HCT116 (cell line): ENCODE results near the gene USP27X. TPM values are rescaled to one million over a fixed set of nuclear protein-coding genes. Genes with fewer than 3 reads are reported as not detected.

ENCODE experiments used
- ATAC-seq: fragments of 200-7000 bp; cut with Tn5 transposase; 2 replicates; pipeline ENCODE4 v1.9.1; 2020; ENCODE audit warnings: mild to moderate bottlenecking, moderate library complexity
- BruUV-seq: library from RNA; stranded (reverse); fragments of 400-500 nt; replicated peaks from 2 replicates; lab custom pipeline; 2021; lab: Mats Ljungman, UMichigan
- CTCF ChIA-PET: fragments of 300-600 bp; sonication (Branson Sonifier 250); formaldehyde crosslinking; loops from one replicate; lab custom pipeline; 2021; ENCODE audit warnings: antibody characterized with exemption; lab: Charles Lee
- POLR2A ChIA-PET: fragments of 300-600, 350-600 bp; sonication (Branson Sonifier 250); formaldehyde crosslinking; loops from one replicate; lab custom pipeline; 2021; ENCODE audit warnings: antibody characterized with exemption; lab: Charles Lee
- RAD21 ChIA-PET, 2 experiments: fragments of 300-600 bp; sonication (Branson Sonifier 250); formaldehyde crosslinking; loops; one replicate each; lab custom pipeline; 2023; ENCODE audit warnings: low total read pairs in 2 of 2; ENCODE audit not compliant: uncharacterized antibody in 2 of 2, unreplicated experiment in 2 of 2, low non-redundant PET in 1 of 2; lab: Charles Lee
- DNase-seq: peaks from one replicate; pipeline ENCODE4 v3.0.0-alpha.2; 2010; ENCODE audit warnings: low read depth, low spot score
- H2AFZ ChIP-seq: fragments of 200-600 bp; shearing (Covaris generic), sonication (generic); 2 replicates; pipeline ENCODE4 v1.6.1; 2017; ENCODE audit warnings: low read depth, mixed run types, mixed read lengths, antibody characterized with exemption, low read length; ENCODE audit not compliant: poor library complexity, severe bottlenecking
- H3K27ac ChIP-seq: 2 replicates; pipeline ENCODE4 v1.5.1; 2012; ENCODE audit warnings: low read depth, low read length
- H3K27me3 ChIP-seq: fragments of 200-600 bp; sonication (generic); 2 replicates; pipeline ENCODE4 v1.6.1; 2016; ENCODE audit warnings: mixed run types, low read length, mixed read lengths; ENCODE audit not compliant: insufficient read depth
- H3K36me3 ChIP-seq, 2 experiments: fragments of 200-500 bp in 1 of 2; fragments of 200-600 bp in 1 of 2; sonication (Bioruptor generic) in 1 of 2; sonication (generic) in 1 of 2; 2 replicates each; pipeline versions ENCODE4 v1.5.1 to v1.6.1; 2014 to 2016; ENCODE audit warnings: low read length in 2 of 2, inconsistent platforms in 1 of 2, mixed read lengths in 1 of 2, mixed run types in 1 of 2; ENCODE audit not compliant: insufficient read depth in 2 of 2, control insufficient read depth in 1 of 2
- H3K4me1 ChIP-seq, 2 experiments: fragments of 200-600 bp in 1 of 2; sonication (generic) in 1 of 2; 2 replicates each; pipeline versions ENCODE4 v1.5.1 to v1.6.1; 2012 to 2017; ENCODE audit warnings: low read length in 2 of 2, inconsistent platforms in 1 of 2, mild to moderate bottlenecking in 1 of 2, mixed read lengths in 1 of 2, mixed run types in 1 of 2, moderate library complexity in 1 of 2; ENCODE audit not compliant: insufficient read depth in 2 of 2, control insufficient read depth in 1 of 2
- H3K4me2 ChIP-seq: fragments of 200-600 bp; sonication (generic); 2 replicates; pipeline ENCODE4 v1.6.1; 2017; ENCODE audit warnings: mixed run types, low read length, mixed read lengths
- H3K4me3 ChIP-seq, 2 experiments: fragments of 200-600 bp in 1 of 2; sonication (generic) in 1 of 2; replicated peaks in 1 of 2; 2 replicates each; pipeline ENCODE4 v1.5.1; 2011 to 2016; ENCODE audit warnings: low read length in 2 of 2, control low read depth in 1 of 2, low read depth in 1 of 2, mild to moderate bottlenecking in 1 of 2, mixed read lengths in 1 of 2, mixed run types in 1 of 2
- H3K79me2 ChIP-seq: fragments of 200-600 bp; sonication (generic); 2 replicates; pipeline ENCODE4 v1.6.1; 2017; ENCODE audit warnings: mild to moderate bottlenecking, mixed run types, low read length, moderate library complexity, mixed read lengths; ENCODE audit not compliant: insufficient read depth
- H3K9ac ChIP-seq: fragments of 200-600 bp; sonication (generic); 2 replicates; pipeline ENCODE4 v1.6.1; 2016; ENCODE audit warnings: low read length, mixed read lengths
- H3K9me2 ChIP-seq: fragments of 200-600 bp; sonication (generic), shearing (Covaris generic); 2 replicates; pipeline ENCODE4 v1.6.1; 2017; ENCODE audit warnings: mixed run types, mild to moderate bottlenecking, moderate library complexity; ENCODE audit not compliant: insufficient read depth
- H3K9me3 ChIP-seq, 2 experiments: fragments of 200-500 bp in 1 of 2; fragments of 200-600 bp in 1 of 2; sonication (Bioruptor generic) in 1 of 2; sonication (generic) in 1 of 2; 2 replicates each; pipeline ENCODE4 v1.6.1; 2014 to 2017; ENCODE audit warnings: low read length in 2 of 2, mixed read lengths in 2 of 2, inconsistent platforms in 1 of 2, low read depth in 1 of 2, mild to moderate bottlenecking in 1 of 2, mixed run types in 1 of 2, moderate library complexity in 1 of 2; ENCODE audit not compliant: control insufficient read depth in 1 of 2, insufficient read depth in 1 of 2
- H4K20me1 ChIP-seq: fragments of 200-600 bp; sonication (generic), shearing (Covaris generic); 2 replicates; pipeline ENCODE4 v1.6.1; 2017; ENCODE audit warnings: mixed run types, mild to moderate bottlenecking, moderate library complexity; ENCODE audit not compliant: insufficient read depth
- CBX3 ChIP-seq: IDR thresholded peaks from 2 replicates; pipeline ENCODE4 v1.6.1; 2012; ENCODE audit warnings: low read depth
- CEBPB ChIP-seq: IDR thresholded peaks from 2 replicates; pipeline ENCODE4 v1.6.1; 2012; ENCODE audit warnings: low read depth
- ELF1 ChIP-seq: IDR thresholded peaks from 2 replicates; pipeline ENCODE4 v1.6.1; 2012; ENCODE audit warnings: low read depth, borderline replicate concordance
- EZH2 ChIP-seq: fragments of 200-600 bp; sonication (generic); IDR thresholded peaks from 2 replicates; pipeline ENCODE4 v1.6.1; 2017; ENCODE audit warnings: antibody characterized with exemption, mixed run types
- JUND ChIP-seq: IDR thresholded peaks from 2 replicates; pipeline ENCODE4 v1.6.1; 2012
- MAX ChIP-seq: IDR thresholded peaks from 2 replicates; pipeline ENCODE4 v1.6.1; 2012
- POLR2A ChIP-seq: IDR thresholded peaks from 2 replicates; pipeline ENCODE4 v1.7.0; 2011; ENCODE audit warnings: borderline replicate concordance; ENCODE audit not compliant: insufficient read depth, insufficient read length; ENCODE audit errors: extremely low read depth
- POLR2AphosphoS5 ChIP-seq: IDR thresholded peaks from 2 replicates; pipeline ENCODE4 v1.6.1; 2011; ENCODE audit warnings: mild to moderate bottlenecking, low read depth, low read length, moderate library complexity
- RAD21 ChIP-seq: IDR thresholded peaks from 2 replicates; pipeline ENCODE4 v1.6.1; 2012; ENCODE audit warnings: low read depth, mild to moderate bottlenecking
- SIN3A ChIP-seq: IDR thresholded peaks from 2 replicates; pipeline ENCODE4 v1.6.1; 2012; ENCODE audit warnings: low read depth
- SRF ChIP-seq: IDR thresholded peaks from 2 replicates; pipeline ENCODE4 v1.6.1; 2012; ENCODE audit warnings: low read depth
- TCF7L2 ChIP-seq: IDR thresholded peaks from 2 replicates; pipeline ENCODE4 v1.7.0; 2011; ENCODE audit warnings: borderline replicate concordance, inconsistent platforms; ENCODE audit not compliant: insufficient read depth, insufficient read length; ENCODE audit errors: extremely low read depth
- ZBTB33 ChIP-seq: IDR thresholded peaks from 2 replicates; pipeline ENCODE4 v1.6.1; 2011; ENCODE audit warnings: mild to moderate bottlenecking, low read length, moderate library complexity; ENCODE audit not compliant: insufficient replicate concordance; ENCODE audit errors: extremely low read depth
- ZFX ChIP-seq: fragments of 450-650 bp; IDR thresholded peaks from 2 replicates; pipeline ENCODE4 v1.6.1; 2017
- intact Hi-C: fragments of 100-400 bp; cut with micrococcal nuclease; formaldehyde crosslinking; loops from 2 replicates; pipeline ENCODE4 v1.10.0; 2022
- total RNA-seq: library from RNA; stranded (reverse); gene quantifications from one replicate; pipeline ENCODE4 v1.2.1, GENCODE V29; 2021; ENCODE audit not compliant: unreplicated experiment

Gene USP27X
- total RNA-seq, 1 experiment from 2014 or later: 3.5 TPM

- H2AFZ ChIP-seq: no peak overlapping the region
- H3K9ac ChIP-seq: no peak overlapping the region
- no peak overlapping the region for H3K27ac ChIP-seq
- no peaks in the 10 kb centered on the region for H3K9me3 ChIP-seq
- no TSS peak for BruUV-seq
- CTCF ChIA-PET: no interaction called here
- no peaks in the 10 kb centered on the region for H3K79me2 ChIP-seq
- RAD21 ChIA-PET: no interaction called here
- intact Hi-C loops: no loop called here
- ATAC-seq (no peak), DNase-seq (no peak)
- no peaks in the 10 kb centered on the region for H4K20me1 ChIP-seq
- no peak overlapping the region for H3K4me2 ChIP-seq
- H3K27me3 ChIP-seq: no peaks in the 10 kb centered on the region
- no peaks in the 10 kb centered on the region for H3K4me1 ChIP-seq
- H3K36me3 ChIP-seq: no peaks in the 10 kb centered on the region
- POLR2A ChIA-PET: no interaction called here
- no peaks in the 10 kb centered on the region for H3K9me2 ChIP-seq
- no peak overlapping the region for H3K4me3 ChIP-seq
- TF ChIP-seq MAX (no peak), CEBPB (no peak), POLR2AphosphoS5 (no peak)
These were observed 25.6 kb upstream of the USP27X start for GRCh38 chrX:49853661-49854060.

- no peak for DNase-seq
- intact Hi-C loops: no loop called here
- no peaks in the 10 kb centered on the region for H3K9me3 ChIP-seq
- H3K4me1 ChIP-seq: no peaks in the 10 kb centered on the region
- no peak overlapping the region for H2AFZ ChIP-seq
- ChIA-PET RAD21 (no interaction called here), POLR2A (no interaction called here), CTCF (no interaction called here)
- no peaks in the 10 kb centered on the region for H3K79me2 ChIP-seq
- no peaks in the 10 kb centered on the region for H3K36me3 ChIP-seq
- no peak overlapping the region for H3K4me3 ChIP-seq
- no peak overlapping the region for H3K4me2 ChIP-seq
- H3K9ac ChIP-seq: no peak overlapping the region
- no peak overlapping the region for H3K27ac ChIP-seq
- no peaks in the 10 kb centered on the region for H3K27me3 ChIP-seq
- no TSS peak for BruUV-seq
- H3K9me2 ChIP-seq: no peaks in the 10 kb centered on the region
- no peaks in the 10 kb centered on the region for H4K20me1 ChIP-seq
- TF ChIP-seq POLR2A (no peak), ZFX (no peak), ELF1 (no peak), RAD21 (no peak), EZH2 (no peak), SIN3A (no peak), TCF7L2 (no peak), ZBTB33 (no peak), CBX3 (no peak), SRF (no peak), JUND (no peak)
- no peak for ATAC-seq
These were observed 22.5 kb upstream of the USP27X start for GRCh38 chrX:49856819-49857218.
